HS-5 (cell line): Measurements from ENCODE around the gene PRR23E.

Experiments
- DNase-seq: peaks from one replicate; pipeline ENCODE4 v3.0.0-alpha.2; 2012; ENCODE audit warnings: low read depth

PRR23E gene

GRCh38 chr3:127185268-127185667, 7.7 kb upstream of the PRR23E start:
- no peak for DNase-seq

- DNase-seq, result no peak
Observed at GRCh38 chr3:127185962-127186674, 6.8 kb upstream of the PRR23E start.

- DNase-seq, result no peak
Observed at GRCh38 chr3:127187316-127187715, 5.6 kb upstream of the PRR23E start.

- DNase-seq, result no peak
Observed at GRCh38 chr3:127193341-127193740, 410 bp downstream of the PRR23E start.

GRCh38 chr3:127193775-127194174, 844 bp downstream of the PRR23E start:
- DNase-seq, result no peak

- no peak for DNase-seq
Observed at GRCh38 chr3:127194601-127195187, 1.8 kb downstream of the PRR23E start.

- DNase-seq, result no peak
Observed at GRCh38 chr3:127195417-127195816, 2.5 kb downstream of the PRR23E start.

GRCh38 chr3:127196002-127196401, 3.1 kb downstream of the PRR23E start:
- DNase-seq, result no peak

GRCh38 chr3:127196466-127197299, 3.8 kb downstream of the PRR23E start:
- DNase-seq, result no peak

- DNase-seq, result no peak
Observed at GRCh38 chr3:127197300-127198189, 4.6 kb downstream of the PRR23E start.

GRCh38 chr3:127200086-127200691, 7.3 kb downstream of the PRR23E start:
- DNase-seq, result no peak

GRCh38 chr3:127203024-127203423, 10.1 kb downstream of the PRR23E start:
- no peak for DNase-seq

- no peak for DNase-seq
Observed at GRCh38 chr3:127204841-127205582, 12.1 kb downstream of the PRR23E start.

- DNase-seq, result no peak
Observed at GRCh38 chr3:127206154-127206553, 13.2 kb downstream of the PRR23E start.

- DNase-seq, result no peak
Observed at GRCh38 chr3:127206611-127207516, 13.9 kb downstream of the PRR23E start.

- no peak for DNase-seq
Observed at GRCh38 chr3:127207727-127208482, 15.0 kb downstream of the PRR23E start.

GRCh38 chr3:127208483-127209100, 15.7 kb downstream of the PRR23E start:
- no peak for DNase-seq

GRCh38 chr3:127209155-127209839, 16.4 kb downstream of the PRR23E start:
- no peak for DNase-seq
